Osteocyte (in vitro differentiated cells): ENCODE results near the gene TFAP2E. TPM values are rescaled to one million over a fixed set of nuclear protein-coding genes. Genes with fewer than 3 reads are reported as not detected.

Experiments
- DNase-seq: peaks from one replicate; pipeline ENCODE4 v3.0.0; 2021; ENCODE audit warnings: mixed read lengths; ENCODE audit not compliant: unreplicated experiment; ENCODE audit errors: extremely low spot score
- H3K27ac Mint-ChIP-seq: one replicate; pipeline ENCODE4 v1.8.0; 2021; ENCODE audit warnings: mild to moderate bottlenecking, mixed read lengths; ENCODE audit not compliant: unreplicated experiment
- H3K27me3 Mint-ChIP-seq: one replicate; pipeline ENCODE4 v1.8.0; 2021; ENCODE audit warnings: mixed read lengths; ENCODE audit not compliant: unreplicated experiment
- H3K36me3 Mint-ChIP-seq: one replicate; pipeline ENCODE4 v1.8.0; 2021; ENCODE audit warnings: mixed read lengths; ENCODE audit not compliant: unreplicated experiment
- H3K4me1 Mint-ChIP-seq: one replicate; pipeline ENCODE4 v1.8.0; 2021; ENCODE audit warnings: mixed read lengths; ENCODE audit not compliant: unreplicated experiment
- H3K4me3 Mint-ChIP-seq: one replicate; pipeline ENCODE4 v1.8.0; 2021; ENCODE audit warnings: mild to moderate bottlenecking, moderate library complexity, mixed read lengths; ENCODE audit not compliant: unreplicated experiment
- H3K9me3 Mint-ChIP-seq: one replicate; pipeline ENCODE4 v1.8.0; 2021; ENCODE audit warnings: mixed read lengths; ENCODE audit not compliant: unreplicated experiment
- CTCF ChIP-seq: fragments of 200-600 bp; sonication (generic); IDR thresholded peaks from 2 replicates; pipeline ENCODE4 v1.5.0; 2021; ENCODE audit warnings: antibody characterized with exemption, mild to moderate bottlenecking, moderate library complexity
- long read RNA-seq: library from polyadenylated mRNA; unstranded; transcript quantifications from one replicate; pipeline ENCODE4 v2.0.0, GENCODE V29; 2021
- total RNA-seq: library from RNA; stranded (reverse); gene quantifications from 2 replicates; pipeline ENCODE4 v1.2.1, GENCODE V29; 2021

The TFAP2E gene
- total RNA-seq, result 0.35 and 0.57 TPM in 2 replicates
- long read RNA-seq, result 0 reads

GRCh38 chr1:35573198-35574124 is at the start of gene TFAP2E:
Gene TFAP2E (plus strand): TSS chr1:35573314. CDS start chr1:35573578, 264 bp downstream.
- peaks cover 13% of the 10 kb centered on the region for H3K4me1 Mint-ChIP-seq
- peak; percentile 4 for TF ChIP-seq CTCF
- peaks cover 19% of the 10 kb centered on the region for H3K27me3 Mint-ChIP-seq
- no peaks in the 10 kb centered on the region for H3K36me3 Mint-ChIP-seq
- no peaks in the 10 kb centered on the region for H3K9me3 Mint-ChIP-seq
- peak within 1 kb of the TSS; percentile 74 for H3K4me3 Mint-ChIP-seq
- no peak for DNase-seq
- H3K27ac Mint-ChIP-seq, result no peak within 1 kb of the TSS

- Mint-ChIP-seq H3K27ac (no peak overlapping the region), H3K36me3 (peaks cover 14% of the 10 kb centered on the region), H3K27me3 (no peaks in the 10 kb centered on the region), H3K4me1 (no peaks in the 10 kb centered on the region), H3K4me3 (no peak overlapping the region), H3K9me3 (peaks cover 15% of the 10 kb centered on the region)
- no peak for DNase-seq
- TF ChIP-seq CTCF, result no peak
These were observed 49.0 kb upstream of the TFAP2E start for GRCh38 chr1:35524106-35524505.

- Mint-ChIP-seq H3K4me1 (peaks cover 9% of the 10 kb centered on the region), H3K9me3 (peaks cover 26% of the 10 kb centered on the region), H3K4me3 (no peak overlapping the region), H3K27me3 (no peaks in the 10 kb centered on the region), H3K36me3 (peaks cover 33% of the 10 kb centered on the region), H3K27ac (no peak overlapping the region)
- DNase-seq, result no peak
- no peak for TF ChIP-seq CTCF
These were observed 42.9 kb upstream of the TFAP2E start for GRCh38 chr1:35530168-35530567.

GRCh38 chr1:35530946-35531345 is 42.2 kb upstream of the TFAP2E start:
- H3K27ac Mint-ChIP-seq, result no peak overlapping the region
- no peak overlapping the region for H3K4me3 Mint-ChIP-seq
- H3K4me1 Mint-ChIP-seq, result peaks cover 12% of the 10 kb centered on the region
- TF ChIP-seq CTCF, result no peak
- peaks cover 26% of the 10 kb centered on the region for H3K9me3 Mint-ChIP-seq
- no peak for DNase-seq
- H3K27me3 Mint-ChIP-seq, result no peaks in the 10 kb centered on the region
- peaks cover 33% of the 10 kb centered on the region for H3K36me3 Mint-ChIP-seq

- peaks cover 26% of the 10 kb centered on the region for H3K9me3 Mint-ChIP-seq
- TF ChIP-seq CTCF, result no peak
- H3K36me3 Mint-ChIP-seq, result peaks cover 33% of the 10 kb centered on the region
- H3K27me3 Mint-ChIP-seq, result no peaks in the 10 kb centered on the region
- no peak overlapping the region for H3K27ac Mint-ChIP-seq
- H3K4me1 Mint-ChIP-seq, result peaks cover 12% of the 10 kb centered on the region
- no peak overlapping the region for H3K4me3 Mint-ChIP-seq
- DNase-seq, result no peak
These were observed 41.7 kb upstream of the TFAP2E start for GRCh38 chr1:35531368-35531767.
